Stimulated activated CD8-positive, alpha-beta memory T cell treated with anti-CD3 and anti-CD28 coated beads, Interleukin-4, amount 100 ng/mL, for 48 hours (primary cell): ENCODE data around the gene HLCS.

Experiments
- DNase-seq: peaks from one replicate; pipeline ENCODE4 v3.0.0-alpha.2; 2020

HLCS gene

DNA sequence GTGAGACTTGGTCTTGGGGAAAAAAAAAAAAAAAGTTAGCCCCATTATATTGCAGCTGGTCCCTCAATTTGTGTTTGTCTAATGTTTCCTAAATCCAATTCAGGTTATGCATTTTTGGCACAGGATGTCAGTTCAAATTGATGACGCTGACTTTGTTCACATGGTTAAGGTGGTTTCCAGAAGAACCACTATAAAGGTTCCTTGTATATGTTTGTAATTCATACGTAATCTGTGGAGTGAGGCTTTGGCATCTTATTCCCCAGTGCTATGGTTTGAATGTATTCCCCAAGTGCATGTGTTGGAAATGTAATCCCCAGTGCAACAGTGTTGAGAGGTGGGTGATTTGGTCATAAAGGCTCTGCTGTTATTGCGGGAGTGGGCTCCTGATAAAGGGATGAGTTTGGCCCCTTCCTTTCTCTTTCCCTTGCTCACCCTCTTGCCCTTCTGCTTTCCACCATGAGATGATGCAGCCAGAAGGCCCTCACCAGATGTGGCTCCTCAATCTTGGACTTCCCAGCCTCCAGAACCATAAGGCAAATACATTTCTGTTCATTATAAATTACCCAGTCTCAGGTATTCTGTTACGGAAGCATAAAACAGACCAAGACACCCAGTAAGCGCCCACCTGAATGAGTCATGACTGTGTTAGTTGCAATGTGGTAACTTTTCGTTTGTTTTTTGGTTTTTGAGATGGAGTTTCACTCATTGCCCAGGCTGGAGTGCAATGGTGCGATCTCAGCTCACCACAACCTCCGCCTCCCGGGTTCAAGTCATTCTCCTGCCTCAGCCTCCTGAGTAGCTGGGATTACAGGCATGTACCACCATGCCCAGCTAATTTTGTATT is 19.5 kb upstream of the HLCS start:
- DNase-seq: no peak

- DNase-seq: no peak
Measured at GRCh38 chr21:36981977-36982700, 15.7 kb upstream of the HLCS start.

DNA sequence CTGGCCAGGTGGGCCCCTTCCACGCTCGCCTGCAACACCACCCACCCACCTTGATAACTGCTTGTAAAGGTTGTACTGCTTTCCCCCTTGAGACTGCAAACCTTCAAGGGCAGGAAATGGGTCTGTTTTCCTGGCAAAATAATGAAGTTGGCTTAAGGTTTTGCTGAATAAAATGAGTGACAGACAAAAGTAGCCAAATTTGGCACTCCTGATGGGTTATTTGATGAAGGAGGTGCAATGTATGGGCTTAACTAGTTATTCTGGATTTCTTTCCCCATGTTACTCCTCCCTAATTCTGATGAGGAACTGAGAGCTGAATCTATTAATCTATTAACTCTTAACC is 14.6 kb upstream of the HLCS start:
- DNase-seq: no peak

- DNase-seq: no peak
Measured at GRCh38 chr21:36980280-36981048, 14.0 kb upstream of the HLCS start.

GRCh38 chr21:36976882-36977651 is 10.6 kb upstream of the HLCS start:
- DNase-seq: peak; percentile 41

- DNase-seq: no peak
Measured at GRCh38 chr21:36976228-36976861, 9.9 kb upstream of the HLCS start.

DNA sequence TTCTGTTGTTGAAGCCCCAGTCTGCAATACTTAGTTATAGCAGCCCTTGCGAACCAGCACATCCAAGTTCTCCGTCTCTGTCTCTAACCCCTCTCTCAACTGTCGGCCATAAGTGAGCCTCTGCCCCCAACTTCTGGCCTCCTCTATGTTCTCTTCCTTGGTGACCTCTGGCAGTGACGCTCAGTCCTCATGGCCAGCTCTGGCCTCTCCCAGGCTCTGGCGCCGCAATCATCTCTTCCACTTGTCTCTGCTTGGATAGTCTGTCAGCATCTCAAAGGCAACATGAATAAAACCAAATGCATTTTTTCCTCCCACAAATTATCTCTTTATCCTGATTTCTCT is 8.4 kb upstream of the HLCS start:
- no peak for DNase-seq

GRCh38 chr21:36973986-36974850 is 7.7 kb upstream of the HLCS start:
- DNase-seq: no peak

- DNase-seq: no peak
Measured at GRCh38 chr21:36968976-36969375, 2.5 kb upstream of the HLCS start.

- no peak for DNase-seq
Measured at GRCh38 chr21:36968414-36968813, 1.9 kb upstream of the HLCS start.

GRCh38 chr21:36966821-36967768 is 626 bp upstream of the HLCS start:
- no peak for DNase-seq

DNA sequence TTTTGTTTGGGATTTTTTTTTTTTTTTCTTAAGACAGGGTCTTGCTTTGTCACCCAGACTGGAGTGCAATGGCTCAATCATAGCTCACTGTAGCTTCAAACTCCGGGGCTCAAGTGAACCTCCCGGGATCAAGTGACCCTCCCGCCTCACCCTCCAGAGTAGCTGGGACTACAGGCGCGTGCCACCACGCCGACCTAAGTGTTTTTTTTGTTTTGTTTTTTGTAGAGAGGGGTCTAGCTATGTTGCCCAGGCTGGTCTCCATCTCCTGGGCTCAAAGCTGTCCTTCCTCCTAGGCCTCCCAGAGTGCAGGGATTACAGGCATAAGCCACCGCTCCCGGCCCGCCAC is 776 bp downstream of the HLCS start:
- no peak for DNase-seq

- no peak for DNase-seq
Measured at GRCh38 chr21:36964827-36965719, 1.4 kb downstream of the HLCS start.

GRCh38 chr21:36964398-36964797 is 2.1 kb downstream of the HLCS start:
- no peak for DNase-seq

GRCh38 chr21:36962098-36962780 is 4.2 kb downstream of the HLCS start:
- DNase-seq: no peak

- DNase-seq: no peak
Measured at GRCh38 chr21:36960676-36961284, 5.7 kb downstream of the HLCS start.

- no peak for DNase-seq
Measured at GRCh38 chr21:36959020-36959835, 7.2 kb downstream of the HLCS start.
